OCI-LY3 (cell line): ENCODE data around the gene PKDREJ.

ENCODE experiments used
- H2AFZ ChIP-seq: fragments of 200-600, 300-600 bp; shearing (Covaris generic); 2 replicates; pipeline ENCODE4 v1.6.0; 2014; ENCODE audit warnings: antibody characterized with exemption, low read depth, low read length
- H3K27ac ChIP-seq: fragments of 200-600, 300-600 bp; sonication (generic); 2 replicates; pipeline ENCODE4 v1.5.1; 2014; ENCODE audit warnings: mild to moderate bottlenecking, low read length, moderate library complexity, mixed read lengths
- H3K27me3 ChIP-seq: fragments of 200-600, 300-600 bp; sonication (generic); 2 replicates; pipeline ENCODE4 v1.6.1; 2014; ENCODE audit warnings: low read depth, low read length, mixed read lengths
- H3K36me3 ChIP-seq: fragments of 200-600, 300-600 bp; sonication (generic); replicated peaks from 2 replicates; pipeline ENCODE3; 2014; ENCODE audit warnings: low read depth, low read length, mixed read lengths
- H3K4me1 ChIP-seq: fragments of 300-600, 200-600 bp; sonication (generic); 2 replicates; pipeline ENCODE4 v1.6.1; 2014; ENCODE audit warnings: low read length, mixed read lengths
- H3K4me2 ChIP-seq: fragments of 200-600, 300-600 bp; sonication (generic); 2 replicates; pipeline ENCODE4 v1.6.1; 2014; ENCODE audit warnings: low read length, mixed read lengths
- H3K4me3 ChIP-seq: fragments of 300-600, 200-600 bp; sonication (generic); 2 replicates; pipeline ENCODE4 v1.5.1; 2014; ENCODE audit warnings: antibody characterized with exemption, mild to moderate bottlenecking, low read length, moderate library complexity
- H3K79me2 ChIP-seq: fragments of 300-600, 200-600 bp; shearing (Covaris generic); 2 replicates; pipeline ENCODE4 v1.6.1; 2014; ENCODE audit warnings: mild to moderate bottlenecking, low read length, mixed read lengths
- H3K9ac ChIP-seq: fragments of 300-600, 200-600 bp; shearing (Covaris generic); 2 replicates; pipeline ENCODE4 v1.6.0; 2014; ENCODE audit warnings: mild to moderate bottlenecking, low read length, moderate library complexity
- H3K9me3 ChIP-seq: fragments of 200-600, 300-600 bp; shearing (Covaris generic); 2 replicates; pipeline ENCODE4 v1.6.1; 2014; ENCODE audit warnings: low read length, mixed read lengths; ENCODE audit not compliant: insufficient read depth
- H4K20me1 ChIP-seq: fragments of 200-600, 300-600 bp; sonication (generic); 2 replicates; pipeline ENCODE4 v1.6.1; 2016; ENCODE audit warnings: low read length, mixed read lengths; ENCODE audit not compliant: insufficient read depth
- EZH2phosphoT487 ChIP-seq: fragments of 200-600 bp; shearing (Covaris generic); IDR thresholded peaks from 2 replicates; pipeline ENCODE4 v1.6.1; 2018; ENCODE audit warnings: antibody characterized with exemption, mixed run types, low read depth
- TF ChIP-seq, protein P1 (sequence below): fragments of 200-600, 300-600 bp; sonication (generic); IDR thresholded peaks from 2 replicates; pipeline ENCODE4 v1.5.1; 2014; ENCODE audit warnings: antibody characterized with exemption, low read length, low read depth

PKDREJ gene

DNA sequence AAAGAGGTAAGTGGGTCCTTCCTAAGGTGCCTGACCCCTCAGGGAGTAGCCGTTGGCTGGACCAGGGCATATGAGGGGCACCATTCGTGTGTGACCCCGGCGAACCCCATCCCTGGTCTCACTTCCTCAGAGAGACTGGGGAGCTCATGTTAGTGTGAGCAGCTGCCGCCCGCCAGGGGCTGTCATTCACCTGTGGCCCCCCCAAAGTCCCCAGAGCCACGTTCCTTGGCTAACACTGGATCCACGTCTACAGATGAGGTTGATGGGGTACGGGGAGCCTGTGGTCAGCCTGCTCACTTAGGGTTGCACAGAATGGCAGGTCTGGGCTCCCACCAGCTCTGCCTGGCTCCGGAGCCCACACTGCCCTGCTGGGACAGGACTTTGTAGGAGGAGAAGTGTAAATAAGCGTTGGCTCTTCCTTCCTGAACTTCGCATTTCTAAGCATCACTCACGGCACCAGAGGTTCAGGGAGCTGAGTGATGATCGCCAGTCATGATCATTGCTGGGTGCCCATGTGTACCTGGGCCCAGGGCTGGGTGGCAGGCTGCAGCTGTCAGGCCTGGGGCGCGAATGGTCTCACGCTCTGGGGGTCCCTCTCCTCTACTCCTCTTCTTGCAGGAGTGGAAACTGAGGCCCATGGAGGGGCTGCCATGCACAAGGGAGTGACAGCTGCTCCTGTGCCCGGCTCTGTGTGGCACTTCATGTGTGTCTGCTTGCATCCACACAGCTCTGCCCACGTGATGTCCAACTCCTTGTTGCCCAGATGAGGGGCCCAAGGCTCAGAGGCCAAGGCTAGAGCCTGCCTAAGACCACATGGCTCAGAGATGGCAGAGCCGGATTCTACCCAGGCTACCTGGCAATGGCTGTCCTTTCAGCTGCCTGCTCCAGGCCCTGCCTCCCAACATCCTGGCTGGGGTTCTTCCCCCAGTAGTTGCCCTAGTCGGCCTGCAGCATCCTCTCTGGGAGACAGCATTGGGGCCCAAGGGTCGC lies 15.8 kb upstream of the PKDREJ start:
- no peak overlapping the region for H3K27ac ChIP-seq
- no peaks in the 10 kb centered on the region for H3K79me2 ChIP-seq
- H3K4me1 ChIP-seq, result peaks cover 11% of the 10 kb centered on the region
- no peaks in the 10 kb centered on the region for H3K9me3 ChIP-seq
- H3K4me2 ChIP-seq, result peak overlapping the region; percentile 34
- H3K27me3 ChIP-seq, result no peaks in the 10 kb centered on the region
- TF ChIP-seq, protein P1, sequence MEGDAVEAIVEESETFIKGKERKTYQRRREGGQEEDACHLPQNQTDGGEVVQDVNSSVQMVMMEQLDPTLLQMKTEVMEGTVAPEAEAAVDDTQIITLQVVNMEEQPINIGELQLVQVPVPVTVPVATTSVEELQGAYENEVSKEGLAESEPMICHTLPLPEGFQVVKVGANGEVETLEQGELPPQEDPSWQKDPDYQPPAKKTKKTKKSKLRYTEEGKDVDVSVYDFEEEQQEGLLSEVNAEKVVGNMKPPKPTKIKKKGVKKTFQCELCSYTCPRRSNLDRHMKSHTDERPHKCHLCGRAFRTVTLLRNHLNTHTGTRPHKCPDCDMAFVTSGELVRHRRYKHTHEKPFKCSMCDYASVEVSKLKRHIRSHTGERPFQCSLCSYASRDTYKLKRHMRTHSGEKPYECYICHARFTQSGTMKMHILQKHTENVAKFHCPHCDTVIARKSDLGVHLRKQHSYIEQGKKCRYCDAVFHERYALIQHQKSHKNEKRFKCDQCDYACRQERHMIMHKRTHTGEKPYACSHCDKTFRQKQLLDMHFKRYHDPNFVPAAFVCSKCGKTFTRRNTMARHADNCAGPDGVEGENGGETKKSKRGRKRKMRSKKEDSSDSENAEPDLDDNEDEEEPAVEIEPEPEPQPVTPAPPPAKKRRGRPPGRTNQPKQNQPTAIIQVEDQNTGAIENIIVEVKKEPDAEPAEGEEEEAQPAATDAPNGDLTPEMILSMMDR, result no peak
- TF ChIP-seq EZH2phosphoT487, result no peak
- peaks cover 24% of the 10 kb centered on the region for H3K36me3 ChIP-seq
- H2AFZ ChIP-seq, result no peak overlapping the region
- no peak overlapping the region for H3K9ac ChIP-seq
- H3K4me3 ChIP-seq, result no peak overlapping the region
- H4K20me1 ChIP-seq, result no peaks in the 10 kb centered on the region

DNA sequence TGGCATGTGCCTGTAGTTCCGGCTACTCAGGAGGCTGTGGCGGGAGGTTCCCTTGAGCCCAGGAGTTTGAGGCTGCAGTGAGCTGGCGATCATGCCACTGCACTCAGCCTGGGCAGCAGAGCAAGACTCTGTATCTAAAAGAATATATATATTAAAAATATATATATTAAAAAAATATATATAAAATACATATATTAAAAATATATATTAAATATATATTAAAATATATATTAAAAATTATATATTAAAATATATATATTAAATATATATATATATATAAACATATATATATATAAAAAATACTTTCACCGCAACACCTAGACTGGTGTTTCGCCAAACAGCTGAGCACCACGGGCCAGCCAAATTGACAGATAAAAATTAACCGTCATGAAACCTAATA lies 13.4 kb upstream of the PKDREJ start:
- no peaks in the 10 kb centered on the region for H3K9me3 ChIP-seq
- no peak overlapping the region for H3K27ac ChIP-seq

DNA sequence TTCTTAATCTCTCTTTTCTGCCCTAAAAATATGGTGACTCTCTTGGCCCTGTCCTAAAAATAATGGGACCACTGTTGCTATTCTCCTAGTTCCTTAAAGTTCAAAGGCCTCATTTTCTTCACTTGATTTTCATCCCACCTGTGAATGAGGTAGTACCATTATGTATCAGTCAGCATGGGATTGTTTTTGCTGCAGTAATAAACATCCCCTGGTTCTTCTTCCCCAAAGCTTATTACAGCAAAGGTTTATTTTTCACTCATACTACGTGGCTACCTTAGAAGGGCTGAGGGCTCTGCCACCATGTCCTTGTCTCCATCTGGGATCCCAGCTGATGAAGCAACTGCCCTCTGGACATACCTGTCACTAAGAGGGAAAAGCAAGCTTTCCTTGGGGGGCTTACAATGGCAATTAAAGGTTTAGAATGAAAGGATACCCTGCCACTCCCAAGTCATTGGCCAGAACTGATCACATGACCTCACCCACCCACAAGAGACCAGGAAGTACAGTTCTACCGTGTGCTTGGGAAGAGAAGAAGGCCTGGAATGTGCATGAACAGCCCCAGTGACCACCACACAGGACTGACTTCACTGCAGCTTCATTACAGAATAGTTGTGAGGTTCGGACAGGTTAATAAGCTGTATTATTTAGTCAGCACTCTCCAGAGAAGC lies 12.4 kb upstream of the PKDREJ start:
- no peaks in the 10 kb centered on the region for H3K79me2 ChIP-seq
- no peak for TF ChIP-seq EZH2phosphoT487
- TF ChIP-seq, protein P1, result no peak
- no peak overlapping the region for H3K4me3 ChIP-seq
- no peak overlapping the region for H2AFZ ChIP-seq
- H3K27me3 ChIP-seq, result no peaks in the 10 kb centered on the region
- no peak overlapping the region for H3K27ac ChIP-seq
- no peak overlapping the region for H3K4me2 ChIP-seq
- H3K4me1 ChIP-seq, result peaks cover 11% of the 10 kb centered on the region
- no peaks in the 10 kb centered on the region for H4K20me1 ChIP-seq
- peaks cover 17% of the 10 kb centered on the region for H3K36me3 ChIP-seq
- H3K9me3 ChIP-seq, result no peaks in the 10 kb centered on the region
- no peak overlapping the region for H3K9ac ChIP-seq

More for the DNA sequence above, 13.4 kb upstream of the PKDREJ start:
- Histone ChIP-seq H2AFZ (no peak overlapping the region), H3K79me2 (no peaks in the 10 kb centered on the region), H3K4me1 (peaks cover 11% of the 10 kb centered on the region), H3K4me2 (no peak overlapping the region), H3K27me3 (no peaks in the 10 kb centered on the region), H4K20me1 (no peaks in the 10 kb centered on the region), H3K4me3 (no peak overlapping the region), H3K9ac (no peak overlapping the region), H3K36me3 (peaks cover 17% of the 10 kb centered on the region)
- TF ChIP-seq, protein P1, result no peak
- no peak for TF ChIP-seq EZH2phosphoT487

- H3K27ac ChIP-seq, result no peak overlapping the region
- H3K36me3 ChIP-seq, result peaks cover 17% of the 10 kb centered on the region
- peaks cover 11% of the 10 kb centered on the region for H3K4me1 ChIP-seq
- H3K27me3 ChIP-seq, result no peaks in the 10 kb centered on the region
- no peak overlapping the region for H3K4me2 ChIP-seq
- H3K9me3 ChIP-seq, result no peaks in the 10 kb centered on the region
- no peaks in the 10 kb centered on the region for H4K20me1 ChIP-seq
- H3K79me2 ChIP-seq, result no peaks in the 10 kb centered on the region
- no peak overlapping the region for H3K9ac ChIP-seq
- no peak overlapping the region for H2AFZ ChIP-seq
- no peak overlapping the region for H3K4me3 ChIP-seq
- TF ChIP-seq, protein P1, result no peak
- TF ChIP-seq EZH2phosphoT487, result no peak
These were observed 11.2 kb upstream of the PKDREJ start for GRCh38 chr22:46274381-46274780.
